A673 (cell line): ENCODE results near the gene SHC1. TPM values are rescaled to one million over a fixed set of nuclear protein-coding genes. Genes with fewer than 3 reads are reported as not detected.
"Not testable (repeated sequence)": the region's sequence is repeated elsewhere in the genome, so short reads cannot be mapped to it uniquely, and the experiment has no call there.

Experiments
- BruUV-seq: library from RNA; stranded (reverse); fragments of 400-500 nt; replicated peaks from 2 replicates; lab custom pipeline; 2021; lab: Mats Ljungman, UMichigan
- CTCF ChIA-PET: fragments of 300-600 bp; sonication (Branson Sonifier 250); formaldehyde crosslinking; loops from one replicate; lab custom pipeline; 2022; ENCODE audit warnings: antibody characterized with exemption; lab: Charles Lee
- POLR2A ChIA-PET: fragments of 300-600 bp; sonication (Branson Sonifier 250); formaldehyde crosslinking; loops from one replicate; lab custom pipeline; 2022; ENCODE audit warnings: antibody characterized with exemption; ENCODE audit not compliant: low non-redundant PET; lab: Charles Lee
- DNase-seq: peaks from one replicate; pipeline ENCODE4 v3.0.0-alpha.2; 2015; ENCODE audit warnings: low spot score
- H3K27ac ChIP-seq: fragments of 200-600 bp; sonication (generic); 2 replicates; pipeline ENCODE4 v1.5.1; 2016; ENCODE audit warnings: mixed run types, low read depth, mild to moderate bottlenecking, mixed read lengths, antibody characterized with exemption, low read length; ENCODE audit not compliant: poor library complexity, severe bottlenecking
- H3K27me3 ChIP-seq: fragments of 200-600 bp; sonication (generic); replicated peaks from 2 replicates; pipeline ENCODE4 v1.6.1; 2017; ENCODE audit warnings: mixed run types, low read depth, mild to moderate bottlenecking, mixed read lengths, antibody characterized with exemption, low read length; ENCODE audit not compliant: insufficient read depth, poor library complexity
- H3K36me3 ChIP-seq: fragments of 200-600 bp; sonication (generic); 2 replicates; pipeline ENCODE4 v1.6.1; 2016; ENCODE audit warnings: mixed run types, mild to moderate bottlenecking, mixed read lengths, antibody characterized with exemption, low read length; ENCODE audit not compliant: insufficient read depth, poor library complexity, severe bottlenecking
- H3K4me1 ChIP-seq: fragments of 200-600 bp; sonication (generic); 2 replicates; pipeline ENCODE4 v1.6.1; 2017; ENCODE audit warnings: mixed run types, mild to moderate bottlenecking, mixed read lengths, antibody characterized with exemption, low read length; ENCODE audit not compliant: insufficient read depth, poor library complexity, severe bottlenecking
- H3K4me3 ChIP-seq: fragments of 200-600 bp; sonication (generic); 2 replicates; pipeline ENCODE4 v1.5.1; 2016; ENCODE audit warnings: low read depth, mixed run types, mild to moderate bottlenecking, mixed read lengths, low read length; ENCODE audit not compliant: poor library complexity, severe bottlenecking
- H3K9me3 ChIP-seq: fragments of 200-600 bp; sonication (generic); 2 replicates; pipeline ENCODE4 v1.6.1; 2016; ENCODE audit warnings: mixed run types, low read depth, mild to moderate bottlenecking, mixed read lengths, antibody characterized with exemption, low read length; ENCODE audit not compliant: poor library complexity, severe bottlenecking
- EZH2 ChIP-seq: fragments of 200-600 bp; sonication (generic); IDR thresholded peaks from 2 replicates; pipeline ENCODE4 v1.6.1; 2017; ENCODE audit warnings: borderline replicate concordance, low read depth, mild to moderate bottlenecking, mixed read lengths, antibody characterized with exemption, low read length; ENCODE audit not compliant: poor library complexity, severe bottlenecking
- intact Hi-C: fragments of 100-400 bp; cut with micrococcal nuclease; formaldehyde crosslinking; loops from one replicate; pipeline ENCODE4 v1.10.0; 2022; ENCODE audit not compliant: unreplicated experiment
- total RNA-seq: library from RNA; stranded (reverse); gene quantifications from 2 replicates; pipeline ENCODE4 v1.2.3, GENCODE V29; 2021
- TF ChIP-seq, protein P1 (sequence below): fragments of 300-800, 200-600 bp; sonication (generic); conservative IDR thresholded peaks from 2 replicates; pipeline ENCODE4 v1.5.1; 2017; ENCODE audit warnings: low read depth, mild to moderate bottlenecking, antibody characterized with exemption, low read length, moderate library complexity, mixed read lengths

SHC1 gene
- total RNA-seq, 1 experiment from 2014 or later, result 204 TPM

GRCh38 chr1:154978360-154978759, 7.8 kb upstream of the SHC1 start:
- POLR2A ChIA-PET, result no interaction called here

DNA sequence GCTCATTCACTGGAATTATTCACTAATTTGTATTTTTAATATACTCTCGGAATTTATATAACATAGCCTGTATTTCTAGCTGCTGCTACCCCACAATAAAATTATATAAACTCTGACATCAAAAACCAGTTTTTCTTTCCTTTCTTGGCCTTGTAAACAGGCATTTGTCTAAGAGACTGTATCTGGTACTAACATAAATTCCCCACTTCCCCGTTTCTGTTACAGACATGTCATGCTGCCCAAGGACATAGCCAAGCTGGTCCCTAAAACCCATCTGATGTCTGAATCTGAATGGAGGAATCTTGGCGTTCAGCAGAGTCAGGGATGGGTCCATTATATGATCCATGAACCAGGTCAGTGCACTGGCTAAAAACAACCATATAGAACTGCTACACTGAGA, 7.2 kb upstream of the SHC1 start:
- peaks cover 32% of the 10 kb centered on the region for H3K4me1 ChIP-seq
- POLR2A ChIA-PET, BruUV-seq, intact Hi-C loops, H3K4me3 ChIP-seq, CTCF ChIA-PET, H3K27me3 ChIP-seq, H3K9me3 ChIP-seq, DNase-seq: not testable (repeated sequence)
- H3K36me3 ChIP-seq, result peaks cover 37% of the 10 kb centered on the region
- peak overlapping the region; percentile 96 for H3K27ac ChIP-seq

More at GRCh38 chr1:154978360-154978759, 7.8 kb upstream of the SHC1 start:
- intact Hi-C loops, result no loop called here
- Histone ChIP-seq H3K4me1 (peaks cover 26% of the 10 kb centered on the region), H3K9me3 (no peaks in the 10 kb centered on the region), H3K27ac (peak overlapping the region; percentile 96), H3K4me3 (no peak overlapping the region), H3K36me3 (peaks cover 37% of the 10 kb centered on the region), H3K27me3 (no peaks in the 10 kb centered on the region)
- TF ChIP-seq, protein P1, sequence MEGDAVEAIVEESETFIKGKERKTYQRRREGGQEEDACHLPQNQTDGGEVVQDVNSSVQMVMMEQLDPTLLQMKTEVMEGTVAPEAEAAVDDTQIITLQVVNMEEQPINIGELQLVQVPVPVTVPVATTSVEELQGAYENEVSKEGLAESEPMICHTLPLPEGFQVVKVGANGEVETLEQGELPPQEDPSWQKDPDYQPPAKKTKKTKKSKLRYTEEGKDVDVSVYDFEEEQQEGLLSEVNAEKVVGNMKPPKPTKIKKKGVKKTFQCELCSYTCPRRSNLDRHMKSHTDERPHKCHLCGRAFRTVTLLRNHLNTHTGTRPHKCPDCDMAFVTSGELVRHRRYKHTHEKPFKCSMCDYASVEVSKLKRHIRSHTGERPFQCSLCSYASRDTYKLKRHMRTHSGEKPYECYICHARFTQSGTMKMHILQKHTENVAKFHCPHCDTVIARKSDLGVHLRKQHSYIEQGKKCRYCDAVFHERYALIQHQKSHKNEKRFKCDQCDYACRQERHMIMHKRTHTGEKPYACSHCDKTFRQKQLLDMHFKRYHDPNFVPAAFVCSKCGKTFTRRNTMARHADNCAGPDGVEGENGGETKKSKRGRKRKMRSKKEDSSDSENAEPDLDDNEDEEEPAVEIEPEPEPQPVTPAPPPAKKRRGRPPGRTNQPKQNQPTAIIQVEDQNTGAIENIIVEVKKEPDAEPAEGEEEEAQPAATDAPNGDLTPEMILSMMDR, result no peak
- TF ChIP-seq EZH2, result no peak
- CTCF ChIA-PET, result no interaction called here
- no peak for DNase-seq
- no TSS peak for BruUV-seq

GRCh38 chr1:154975409-154976059, 5.0 kb upstream of the SHC1 start:
- peaks cover 29% of the 10 kb centered on the region for H3K36me3 ChIP-seq
- peak overlapping the region; percentile 96 for H3K27ac ChIP-seq
- TF ChIP-seq, protein P1, result no peak
- no peak for TF ChIP-seq EZH2
- H3K9me3 ChIP-seq, result no peaks in the 10 kb centered on the region
- peak overlapping the region; percentile 59 for H3K4me3 ChIP-seq
- CTCF ChIA-PET, result no interaction called here
- H3K4me1 ChIP-seq, result peaks cover 46% of the 10 kb centered on the region
- POLR2A ChIA-PET, result no interaction called here
- no TSS peak for BruUV-seq
- intact Hi-C loops, result no loop called here
- DNase-seq, result no peak
- H3K27me3 ChIP-seq, result no peaks in the 10 kb centered on the region
